Mesenchymal stem cell (in vitro differentiated cells and primary cell): ENCODE results near the gene ZSWIM6. TPM values are rescaled to one million over a fixed set of nuclear protein-coding genes. Genes with fewer than 3 reads are reported as not detected.

ENCODE experiments used
- DNase-seq: peaks from one replicate; pipeline ENCODE4 v3.0.0-alpha.2; 2013
- H2AFZ ChIP-seq: one replicate; pipeline ENCODE4 v1.6.1; 2013; ENCODE audit warnings: low read depth, mild to moderate bottlenecking, control low read depth, inconsistent platforms, low read length, moderate library complexity
- H2AK5ac ChIP-seq: 2 replicates; pipeline ENCODE4 v1.6.1; 2013; ENCODE audit warnings: low read length, moderate library complexity, mild to moderate bottlenecking, inconsistent platforms; ENCODE audit not compliant: severe bottlenecking
- H2BK120ac ChIP-seq: one replicate; pipeline ENCODE4 v1.6.1; 2013; ENCODE audit warnings: low read depth, mild to moderate bottlenecking, inconsistent platforms, low read length, moderate library complexity
- H2BK12ac ChIP-seq, 2 experiments: one replicate each; pipeline ENCODE4 v1.6.1; 2013; ENCODE audit warnings: inconsistent platforms in 2 of 2, low read length in 2 of 2, mild to moderate bottlenecking in 2 of 2, moderate library complexity in 2 of 2, control low read depth in 1 of 2
- H2BK15ac ChIP-seq: one replicate; pipeline ENCODE4 v1.6.1; 2013; ENCODE audit warnings: mild to moderate bottlenecking, low read depth, inconsistent platforms; ENCODE audit not compliant: poor library complexity, severe bottlenecking
- H2BK5ac ChIP-seq: 2 replicates; pipeline ENCODE4 v1.6.1; 2013; ENCODE audit warnings: low read depth, mild to moderate bottlenecking, low read length, control low read depth, inconsistent platforms; ENCODE audit not compliant: poor library complexity, severe bottlenecking
- H3K14ac ChIP-seq, 2 experiments: one replicate each; pipeline ENCODE4 v1.6.1; 2013; ENCODE audit warnings: inconsistent platforms in 2 of 2, low read length in 2 of 2, control low read depth in 1 of 2, mild to moderate bottlenecking in 1 of 2, moderate library complexity in 1 of 2
- H3K18ac ChIP-seq, 2 experiments: one replicate each; pipeline ENCODE4 v1.6.1; 2013; ENCODE audit warnings: inconsistent platforms in 2 of 2, low read length in 2 of 2, control low read depth in 1 of 2, low read depth in 1 of 2, mild to moderate bottlenecking in 1 of 2
- H3K23ac ChIP-seq, 2 experiments: one replicate each; pipeline ENCODE4 v1.6.1; 2013; ENCODE audit warnings: inconsistent platforms in 2 of 2, low read length in 2 of 2, mild to moderate bottlenecking in 2 of 2, moderate library complexity in 2 of 2, control low read depth in 1 of 2
- H3K27ac ChIP-seq: 2 replicates; pipeline ENCODE4 v1.5.1; 2013; ENCODE audit warnings: mild to moderate bottlenecking, moderate library complexity, low read length, control low read depth, inconsistent platforms; ENCODE audit not compliant: poor library complexity, severe bottlenecking
- H3K27me3 ChIP-seq, 2 experiments: 2 replicates each; pipeline versions ENCODE4 v1.6.1 to v1.7.0; 2013; ENCODE audit warnings: low read length in 2 of 2, mild to moderate bottlenecking in 2 of 2, moderate library complexity in 2 of 2, control low read depth in 1 of 2, inconsistent platforms in 1 of 2; ENCODE audit not compliant: control insufficient read depth in 1 of 2, insufficient read depth in 1 of 2
- H3K36me3 ChIP-seq, 2 experiments: 2 replicates each; pipeline versions ENCODE4 v1.6.1 to v1.7.0; 2013; ENCODE audit warnings: low read length in 2 of 2, control low read depth in 1 of 2, inconsistent platforms in 1 of 2, low read depth in 1 of 2, mild to moderate bottlenecking in 1 of 2; ENCODE audit not compliant: insufficient read depth in 2 of 2, control insufficient read depth in 1 of 2
- H3K4ac ChIP-seq, 2 experiments: one replicate each; pipeline ENCODE4 v1.6.1; 2013; ENCODE audit warnings: inconsistent platforms in 2 of 2, low read length in 2 of 2, mild to moderate bottlenecking in 2 of 2, moderate library complexity in 2 of 2, control low read depth in 1 of 2, low read depth in 1 of 2
- H3K4me1 ChIP-seq: 2 replicates; pipeline ENCODE4 v1.6.1; 2013; ENCODE audit warnings: low read depth, low read length, control low read depth; ENCODE audit not compliant: control insufficient read depth, insufficient read depth
- H3K4me2 ChIP-seq: 2 replicates; pipeline ENCODE4 v1.6.1; 2013; ENCODE audit warnings: low read length, mild to moderate bottlenecking, inconsistent platforms; ENCODE audit not compliant: poor library complexity, severe bottlenecking
- H3K4me3 ChIP-seq, 2 experiments: 2 replicates each; pipeline versions ENCODE4 v1.5.1 to v1.7.0; 2013; ENCODE audit warnings: low read length in 2 of 2, mild to moderate bottlenecking in 2 of 2, control low read depth in 1 of 2, low read depth in 1 of 2; ENCODE audit not compliant: insufficient read depth in 1 of 2
- H3K79me1 ChIP-seq: replicated peaks from 2 replicates; pipeline ENCODE4 v1.6.1; 2013; ENCODE audit warnings: mild to moderate bottlenecking, control low read depth, low read length, inconsistent platforms; ENCODE audit not compliant: poor library complexity, severe bottlenecking
- H3K9ac ChIP-seq: 2 replicates; pipeline ENCODE4 v1.7.0; 2013; ENCODE audit warnings: mild to moderate bottlenecking, low read length, moderate library complexity
- H3K9me3 ChIP-seq: 2 replicates; pipeline ENCODE4 v1.7.0; 2013; ENCODE audit warnings: mild to moderate bottlenecking, low read length; ENCODE audit not compliant: control insufficient read depth
- H4K8ac ChIP-seq: one replicate; pipeline ENCODE4 v1.6.1; 2013; ENCODE audit warnings: inconsistent platforms, mild to moderate bottlenecking, low read length, moderate library complexity
- H4K91ac ChIP-seq: one replicate; pipeline ENCODE4 v1.6.1; 2013; ENCODE audit warnings: mild to moderate bottlenecking, low read length, inconsistent platforms
- WGBS: methylation state at CpG from one replicate; pipeline ENCODE4 v1.1.7; 2013; ENCODE audit warnings: mixed read lengths; 5-methylcytosine and 5-hydroxymethylcytosine counted together
- polyA plus RNA-seq, 2 experiments: library from polyadenylated mRNA; stranded (reverse); fragments of 200-250 nt; gene quantifications; one replicate each; pipeline ENCODE4 v1.2.3, GENCODE V29; 2013

Gene ZSWIM6
- 12.1 TPM for polyA plus RNA-seq (2013, experiment 1 of 2)
- 12.1 TPM for polyA plus RNA-seq (2013, experiment 2 of 2)

- WGBS, result under 1% methylated on average over 61 of the region's 91 CpGs
- Histone ChIP-seq H3K36me3 (peaks cover 0 to 3% of the 10 kb centered on the region in 2 experiments), H2BK5ac (peak within 1 kb of the TSS; percentile 67), H2BK15ac (peak within 1 kb of the TSS; percentile 97), H3K23ac (peak within 1 kb of the TSS; percentile 94 to 99), H3K4me2 (peak within 1 kb of the TSS; percentile 89), H3K4me3 (peak within 1 kb of the TSS; percentile 96 to 99), H2BK120ac (peak within 1 kb of the TSS; percentile 96), H3K79me1 (no peaks in the 10 kb centered on the region), H2AK5ac (no peak within 1 kb of the TSS), H3K9ac (peak within 1 kb of the TSS; percentile 95), H2BK12ac (peak within 1 kb of the TSS; percentile 38 to 86), H3K9me3 (no peaks in the 10 kb centered on the region), H3K18ac (peak within 1 kb of the TSS; percentile 98), H3K4ac (peak within 1 kb of the TSS; percentile 86 to 95), H3K27me3 (no peaks in the 10 kb centered on the region), H3K14ac (peak within 1 kb of the TSS; percentile 95 to 98), H4K8ac (peak within 1 kb of the TSS; percentile 82), H3K4me1 (peaks cover 14% of the 10 kb centered on the region), H3K27ac (peak within 1 kb of the TSS; percentile 67), H4K91ac (peak within 1 kb of the TSS; percentile 90), H2AFZ (peak within 1 kb of the TSS; percentile 91)
- peak; percentile 99 for DNase-seq
These were observed at the start of gene ZSWIM6 for GRCh38 chr5:61331407-61332357. Gene ZSWIM6 (plus strand): TSS chr5:61332258. CDS start chr5:61332273, 15 bp downstream.

GRCh38 chr5:61283471-61283870 is 48.6 kb upstream of the ZSWIM6 start:
- no peak overlapping the region for H3K27ac ChIP-seq
- H3K79me1 ChIP-seq, result no peaks in the 10 kb centered on the region
- no peak overlapping the region for H2BK12ac ChIP-seq
- H3K9me3 ChIP-seq, result no peaks in the 10 kb centered on the region
- H3K4ac ChIP-seq, result no peak overlapping the region
- H3K27me3 ChIP-seq, result no peaks in the 10 kb centered on the region
- no peak overlapping the region for H4K8ac ChIP-seq
- no peak overlapping the region for H3K18ac ChIP-seq
- H3K9ac ChIP-seq, result no peak overlapping the region
- H3K4me2 ChIP-seq, result no peak overlapping the region
- no peak overlapping the region for H2BK5ac ChIP-seq
- no peaks in the 10 kb centered on the region for H3K36me3 ChIP-seq
- no peak overlapping the region for H3K14ac ChIP-seq
- H2AK5ac ChIP-seq, result no peak overlapping the region
- no peak overlapping the region for H2BK120ac ChIP-seq
- no peak overlapping the region for H4K91ac ChIP-seq
- H3K4me1 ChIP-seq, result peaks cover 2% of the 10 kb centered on the region
- no peak overlapping the region for H2AFZ ChIP-seq
- H3K4me3 ChIP-seq, result no peak overlapping the region
- no peak overlapping the region for H3K23ac ChIP-seq
- DNase-seq, result no peak
- no peak overlapping the region for H2BK15ac ChIP-seq
- WGBS, result 97% methylated on average over 2 of the region's 3 CpGs

DNA sequence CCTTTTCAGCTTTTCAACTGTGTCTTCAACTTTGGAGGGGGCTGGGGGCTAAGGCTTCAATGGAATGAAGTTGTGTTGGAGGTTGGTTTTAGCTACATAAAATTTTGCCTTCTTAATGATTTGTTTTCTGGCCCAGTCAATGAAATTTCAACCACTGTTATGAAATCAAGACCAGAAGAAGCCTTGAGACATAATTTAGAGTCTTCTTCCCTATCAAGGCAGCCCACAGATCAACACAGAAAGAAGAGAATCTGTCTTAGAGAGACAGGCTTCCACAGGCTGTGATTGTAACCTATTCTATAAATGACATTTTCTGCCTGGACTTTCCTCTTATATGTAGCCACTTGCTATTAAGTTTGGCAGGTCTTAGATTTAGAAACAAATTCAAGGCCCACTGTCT is 46.5 kb upstream of the ZSWIM6 start:
- no peak overlapping the region for H3K4ac ChIP-seq
- no peak overlapping the region for H3K9ac ChIP-seq
- no peaks in the 10 kb centered on the region for H3K79me1 ChIP-seq
- peaks cover 5% of the 10 kb centered on the region for H3K4me1 ChIP-seq
- H4K91ac ChIP-seq, result no peak overlapping the region
- H2BK12ac ChIP-seq, result no peak overlapping the region
- DNase-seq, result no peak
- no peak overlapping the region for H2BK120ac ChIP-seq
- no peaks in the 10 kb centered on the region for H3K27me3 ChIP-seq
- H3K27ac ChIP-seq, result no peak overlapping the region
- H3K4me2 ChIP-seq, result no peak overlapping the region
- no peak overlapping the region for H3K14ac ChIP-seq
- no peak overlapping the region for H2BK5ac ChIP-seq
- no peak overlapping the region for H4K8ac ChIP-seq
- no peaks in the 10 kb centered on the region for H3K9me3 ChIP-seq
- H2BK15ac ChIP-seq, result no peak overlapping the region
- no peak overlapping the region for H2AFZ ChIP-seq
- no peaks in the 10 kb centered on the region for H3K36me3 ChIP-seq
- H3K4me3 ChIP-seq, result peak overlapping the region in 1 of 2 experiments; percentile 29
- H3K18ac ChIP-seq, result no peak overlapping the region
- H3K23ac ChIP-seq, result no peak overlapping the region
- H2AK5ac ChIP-seq, result no peak overlapping the region

GRCh38 chr5:61286446-61287132 is 45.5 kb upstream of the ZSWIM6 start:
- Histone ChIP-seq H3K23ac (peak overlapping the region in 1 of 2 experiments; percentile 74), H2BK12ac (peak overlapping the region in 1 of 2 experiments; percentile 1), H3K4me2 (no peak overlapping the region), H4K91ac (peak overlapping the region; percentile 53), H2BK120ac (no peak overlapping the region), H3K9me3 (no peaks in the 10 kb centered on the region), H3K9ac (peak overlapping the region; percentile 59), H2AFZ (no peak overlapping the region), H2BK15ac (no peak overlapping the region), H3K27me3 (no peaks in the 10 kb centered on the region), H3K4me3 (peak overlapping the region in 1 of 2 experiments; percentile 64), H3K4me1 (peaks cover 2% of the 10 kb centered on the region), H3K14ac (no peak overlapping the region), H2AK5ac (no peak overlapping the region), H4K8ac (peak overlapping the region; percentile 52), H3K4ac (no peak overlapping the region), H3K18ac (peak overlapping the region in 1 of 2 experiments; percentile 28), H3K27ac (no peak overlapping the region), H3K36me3 (no peaks in the 10 kb centered on the region), H2BK5ac (no peak overlapping the region), H3K79me1 (no peaks in the 10 kb centered on the region)
- 81% methylated on average over 4 of the region's 5 CpGs for WGBS
- DNase-seq, result no peak
